ENCODE measurements around the gene SPAG9.
A peak's percentile ranks its signal among the peaks of the same experiment; 100 is the strongest.

Gene SPAG9, protein sequence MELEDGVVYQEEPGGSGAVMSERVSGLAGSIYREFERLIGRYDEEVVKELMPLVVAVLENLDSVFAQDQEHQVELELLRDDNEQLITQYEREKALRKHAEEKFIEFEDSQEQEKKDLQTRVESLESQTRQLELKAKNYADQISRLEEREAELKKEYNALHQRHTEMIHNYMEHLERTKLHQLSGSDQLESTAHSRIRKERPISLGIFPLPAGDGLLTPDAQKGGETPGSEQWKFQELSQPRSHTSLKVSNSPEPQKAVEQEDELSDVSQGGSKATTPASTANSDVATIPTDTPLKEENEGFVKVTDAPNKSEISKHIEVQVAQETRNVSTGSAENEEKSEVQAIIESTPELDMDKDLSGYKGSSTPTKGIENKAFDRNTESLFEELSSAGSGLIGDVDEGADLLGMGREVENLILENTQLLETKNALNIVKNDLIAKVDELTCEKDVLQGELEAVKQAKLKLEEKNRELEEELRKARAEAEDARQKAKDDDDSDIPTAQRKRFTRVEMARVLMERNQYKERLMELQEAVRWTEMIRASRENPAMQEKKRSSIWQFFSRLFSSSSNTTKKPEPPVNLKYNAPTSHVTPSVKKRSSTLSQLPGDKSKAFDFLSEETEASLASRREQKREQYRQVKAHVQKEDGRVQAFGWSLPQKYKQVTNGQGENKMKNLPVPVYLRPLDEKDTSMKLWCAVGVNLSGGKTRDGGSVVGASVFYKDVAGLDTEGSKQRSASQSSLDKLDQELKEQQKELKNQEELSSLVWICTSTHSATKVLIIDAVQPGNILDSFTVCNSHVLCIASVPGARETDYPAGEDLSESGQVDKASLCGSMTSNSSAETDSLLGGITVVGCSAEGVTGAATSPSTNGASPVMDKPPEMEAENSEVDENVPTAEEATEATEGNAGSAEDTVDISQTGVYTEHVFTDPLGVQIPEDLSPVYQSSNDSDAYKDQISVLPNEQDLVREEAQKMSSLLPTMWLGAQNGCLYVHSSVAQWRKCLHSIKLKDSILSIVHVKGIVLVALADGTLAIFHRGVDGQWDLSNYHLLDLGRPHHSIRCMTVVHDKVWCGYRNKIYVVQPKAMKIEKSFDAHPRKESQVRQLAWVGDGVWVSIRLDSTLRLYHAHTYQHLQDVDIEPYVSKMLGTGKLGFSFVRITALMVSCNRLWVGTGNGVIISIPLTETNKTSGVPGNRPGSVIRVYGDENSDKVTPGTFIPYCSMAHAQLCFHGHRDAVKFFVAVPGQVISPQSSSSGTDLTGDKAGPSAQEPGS (N-terminal part only)

GRCh38 chr17:51120739-51121619 lies at the start of gene SPAG9:
TSS of gene SPAG9 (minus strand) at chr17:51120868. CDS start at chr17:51120656, 212 bp downstream.
- DNase-seq, result peak; percentile 92

DNA sequence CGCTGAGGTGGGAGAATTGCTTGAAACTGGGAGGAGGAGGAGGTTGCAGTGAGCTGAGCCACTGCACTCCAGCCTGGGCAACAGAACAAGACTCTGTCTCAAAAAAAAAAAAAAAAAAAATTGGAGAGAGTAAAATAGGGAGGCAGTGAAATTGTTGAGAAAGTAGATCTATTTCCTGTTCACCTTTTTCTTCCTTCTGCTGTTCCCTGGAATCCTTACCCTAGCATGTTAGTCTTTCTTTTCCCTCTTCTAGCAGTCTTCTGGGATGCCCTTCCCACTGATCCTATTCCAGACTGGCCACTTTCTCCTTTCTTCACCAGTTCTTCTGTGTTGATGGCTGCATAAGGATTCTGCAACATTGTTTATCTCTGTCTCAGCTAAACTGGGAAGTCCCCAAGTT lies 48.7 kb upstream of the SPAG9 start:
- no peak for DNase-seq

GRCh38 chr17:51166987-51167931 lies 46.6 kb upstream of the SPAG9 start:
- peak; percentile 80 for DNase-seq

GRCh38 chr17:51166198-51166986 lies 45.7 kb upstream of the SPAG9 start, which contains the start of gene NME2:
TSS of gene NME2 (plus strand) at chr17:51166411. CDS start at chr17:51166831, 420 bp downstream.
- peak; percentile 93 for DNase-seq

- DNase-seq, result no peak
Observed at GRCh38 chr17:51165680-51166197, 45.1 kb upstream of the SPAG9 start.

- DNase-seq, result no peak
Observed at GRCh38 chr17:51164911-51165679, 44.4 kb upstream of the SPAG9 start.

GRCh38 chr17:51161541-51161940 lies 40.9 kb upstream of the SPAG9 start:
- no peak for DNase-seq

GRCh38 chr17:51159604-51160003 lies 38.9 kb upstream of the SPAG9 start:
- DNase-seq, result no peak

DNA sequence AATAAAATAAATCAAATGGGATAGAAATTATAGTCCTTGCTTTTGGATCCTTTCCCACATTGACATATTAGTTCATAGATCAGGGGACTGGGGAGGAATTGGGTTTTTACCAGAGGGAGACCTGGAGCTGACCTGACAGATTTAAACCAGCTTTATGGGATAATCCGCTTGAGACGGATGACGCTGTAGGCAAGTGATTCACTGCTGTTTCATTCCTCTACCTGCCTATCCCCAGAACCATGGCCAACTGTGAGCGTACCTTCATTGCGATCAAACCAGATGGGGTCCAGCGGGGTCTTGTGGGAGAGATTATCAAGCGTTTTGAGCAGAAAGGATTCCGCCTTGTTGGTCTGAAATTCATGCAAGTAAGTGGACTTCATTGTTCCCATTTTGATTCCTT lies 34.7 kb upstream of the SPAG9 start:
- no peak for DNase-seq

DNA sequence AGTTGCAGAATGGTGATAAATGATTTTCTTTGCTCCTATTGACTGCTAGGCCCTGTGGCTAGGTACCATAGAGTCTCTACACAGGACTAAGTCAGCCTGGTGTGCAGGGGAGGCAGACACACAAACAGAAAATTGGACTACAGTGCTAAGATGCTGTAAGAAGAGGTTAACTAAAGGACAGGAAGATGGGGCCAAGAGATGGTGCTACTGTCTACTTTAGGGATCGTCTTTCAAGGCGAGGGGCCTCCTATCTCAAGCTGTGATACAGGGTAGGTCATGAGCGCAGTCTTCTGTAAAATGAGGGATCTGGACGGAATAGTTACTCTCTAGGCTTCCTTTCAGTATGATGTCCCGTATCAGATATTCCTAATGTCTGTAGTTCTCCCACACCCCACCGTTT lies 33.5 kb upstream of the SPAG9 start:
- no peak for DNase-seq

DNA sequence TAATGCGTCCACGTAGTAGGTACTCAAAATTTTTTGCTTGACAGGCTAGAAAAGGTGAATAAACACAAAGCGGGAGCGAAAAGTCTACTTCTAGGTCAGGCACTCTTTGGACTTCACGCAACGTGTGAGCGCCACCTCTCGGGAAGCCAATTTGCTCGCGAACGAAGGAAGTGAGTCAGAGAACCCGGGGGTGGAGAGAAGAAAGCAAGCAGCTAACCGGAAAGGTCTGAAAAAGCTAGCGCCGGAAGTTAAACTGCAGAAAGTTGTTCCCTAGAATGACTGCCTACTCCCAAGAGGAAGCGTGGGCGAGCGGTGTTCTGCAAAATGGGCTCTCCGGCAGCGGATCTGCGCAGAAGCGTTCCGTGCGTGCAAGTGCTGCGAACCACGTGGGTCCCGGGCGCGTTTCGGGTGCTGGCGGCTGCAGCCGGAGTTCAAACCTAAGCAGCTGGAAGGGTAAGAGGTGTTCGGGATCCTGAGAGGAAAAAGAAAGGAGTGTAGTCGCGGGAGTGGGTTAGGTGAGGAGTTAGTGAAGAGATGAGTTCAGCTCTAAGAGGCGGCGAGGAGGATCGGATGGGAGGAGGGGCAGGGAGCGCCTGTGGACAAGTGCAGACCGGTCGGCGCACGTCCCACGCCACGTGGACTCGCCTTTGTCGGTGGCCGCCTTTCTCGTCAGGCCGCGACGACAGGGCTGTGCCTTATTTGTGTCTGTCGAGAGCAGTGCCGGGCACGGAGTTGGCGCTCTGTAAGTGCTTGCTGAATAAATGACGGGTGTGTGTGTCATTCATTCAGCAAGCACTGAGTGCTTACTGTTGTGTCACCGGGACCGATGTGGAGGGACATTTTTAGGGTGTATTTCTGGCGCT lies 32.8 kb upstream of the SPAG9 start, which contains the start of gene NME1:
Gene NME1, plus strand, starts transcription at position 350 of the 863 bp plus-strand sequence. CDS start 2,096 bp downstream, outside the sequence.
- DNase-seq, result peak; percentile 98

DNA sequence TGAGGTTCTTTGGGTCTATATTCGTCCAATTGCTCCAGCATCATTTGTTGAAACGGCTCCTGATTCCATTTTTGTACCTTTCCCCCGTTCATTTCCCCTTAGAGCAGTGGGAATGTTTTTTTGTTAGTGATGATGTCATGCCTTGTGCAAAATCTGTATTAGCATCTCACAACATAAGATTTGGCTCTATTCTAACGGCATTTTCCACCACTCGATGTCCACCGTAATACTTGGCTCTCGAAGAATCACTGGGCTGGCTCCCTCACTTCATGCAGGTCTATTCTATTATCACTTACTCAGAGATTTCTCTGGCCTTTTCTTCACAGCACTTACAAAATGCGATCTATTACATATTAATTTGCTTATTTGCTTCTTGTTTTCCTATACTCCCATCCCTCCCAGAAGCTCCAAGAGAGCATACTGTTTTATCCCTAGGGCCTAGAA lies 32.1 kb upstream of the SPAG9 start:
- no peak for DNase-seq

- no peak for DNase-seq
Observed at GRCh38 chr17:51150932-51151331, 30.3 kb upstream of the SPAG9 start.

- DNase-seq, result no peak
Observed at GRCh38 chr17:51149163-51149562, 28.5 kb upstream of the SPAG9 start.

- no peak for DNase-seq
Observed at GRCh38 chr17:51147650-51148049, 27.0 kb upstream of the SPAG9 start.

GRCh38 chr17:51144266-51145022 lies 23.8 kb upstream of the SPAG9 start:
- no peak for DNase-seq

- no peak for DNase-seq
Observed at GRCh38 chr17:51142597-51142996, 21.9 kb upstream of the SPAG9 start.
